Measurements from ENCODE around the gene CCDC63. TPM values are rescaled to one million over a fixed set of nuclear protein-coding genes. Genes with fewer than 3 reads are reported as not detected.

The CCDC63 gene
- total and polyA plus RNA-seq, 2 donors (not counting 3 experiments of a cell fraction or from before 2014, with no cell fraction given), result not detected

- TF ChIP-seq POLR2A (IDR thresholded peaks at IDR 0.05; ENCODE audit: low read depth, low read length), result no peak
- TF ChIP-seq CTCF (IDR thresholded peaks at IDR 0.05; ENCODE audit: extremely low read depth in 1 of 2, insufficient read depth in 1 of 2, low read depth in 1 of 2, low read length in 2 of 2), result no peak
- TF ChIP-seq MYC (IDR thresholded peaks at IDR 0.05; ENCODE audit: low read depth, low read length), result no peak
- TF ChIP-seq GATA2 (IDR thresholded peaks at IDR 0.05; ENCODE audit: insufficient read depth, insufficient read length, low read depth, low read length), result no peak
- no peak for TF ChIP-seq EZH2 (IDR thresholded peaks at IDR 0.05; ENCODE audit: borderline replicate concordance, low read depth, low read length, severe bottlenecking)
- TF ChIP-seq POLR2AphosphoS5 (IDR thresholded peaks at IDR 0.05; ENCODE audit: insufficient read depth, low read depth, low read length), result no peak
- no peak for TF ChIP-seq FOS (IDR thresholded peaks at IDR 0.05; ENCODE audit: borderline replicate concordance, insufficient read depth, low read length)
- TF ChIP-seq, protein P1, sequence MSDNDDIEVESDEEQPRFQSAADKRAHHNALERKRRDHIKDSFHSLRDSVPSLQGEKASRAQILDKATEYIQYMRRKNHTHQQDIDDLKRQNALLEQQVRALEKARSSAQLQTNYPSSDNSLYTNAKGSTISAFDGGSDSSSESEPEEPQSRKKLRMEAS (IDR thresholded peaks at IDR 0.05; ENCODE audit: insufficient read depth, insufficient read length), result no peak
- TF ChIP-seq JUN (IDR thresholded peaks at IDR 0.05; ENCODE audit: borderline replicate concordance, insufficient read depth, insufficient read length, low read depth), result no peak
- Histone ChIP-seq H3K36me3 (ENCODE audit: control insufficient read depth in 2 of 2, extremely low read depth in 1 of 2, insufficient read depth in 2 of 2, low read length in 2 of 2) (no peaks in the 10 kb centered on the region), H2AFZ (ENCODE audit: low read depth, low read length) (no peak overlapping the region), H3K9me3 (replicated peaks; ENCODE audit: control insufficient read depth, insufficient read depth, low read length) (no peaks in the 10 kb centered on the region), H3K27ac (ENCODE audit: insufficient read depth, low read depth, low read length) (no peak overlapping the region), H3K79me2 (ENCODE audit: control insufficient read depth, insufficient read depth, low read length) (no peaks in the 10 kb centered on the region), H3K9ac (replicated peaks; ENCODE audit: extremely low read depth, insufficient read depth, low read length) (no peak overlapping the region), H3K4me3 (replicated peaks in 1 of 3; ENCODE audit: insufficient read depth in 1 of 3, low read depth in 1 of 3, low read length in 3 of 3) (no peak overlapping the region), H3K4me2 (ENCODE audit: insufficient read depth, low read length) (no peak overlapping the region), H4K20me1 (replicated peaks; ENCODE audit: control insufficient read depth, extremely low read depth, insufficient read depth, low read length) (no peaks in the 10 kb centered on the region), H3K27me3 (ENCODE audit: control insufficient read depth in 2 of 2, insufficient read depth in 2 of 2, low read length in 2 of 2) (peaks cover 1 to 3% of the 10 kb centered on the region in 2 experiments), H3K9me1 (replicated peaks; ENCODE audit: control insufficient read depth, extremely low read depth, insufficient read depth, low read length) (no peaks in the 10 kb centered on the region), H3K4me1 (ENCODE audit: control insufficient read depth, extremely low read depth, insufficient read depth, low read length) (no peaks in the 10 kb centered on the region)
- POLR2A ChIA-PET, result no interaction called here
- no peak for DNase-seq (ENCODE audit: low read depth, low spot score)
- intact Hi-C loops (cut with micrococcal nuclease) (no loop called here), dilution Hi-C loops (cut with MboI; ENCODE audit: extremely low pct_ligation_motif_present, low sequenced_read_pairs) (no loop called here)
- no TSS peak for BruUV-seq (replicated peaks)
- no peak for FAIRE-seq
- CTCF ChIA-PET, result no interaction called here
These were observed 25.3 kb downstream of the CCDC63 start for GRCh38 chr12:110872100-110872499.

Data from endothelial cell of umbilical vein (primary cell).